ENCODE results near the gene ZDHHC8. TPM values are rescaled to one million over a fixed set of nuclear protein-coding genes. Genes with fewer than 3 reads are reported as not detected.

ZDHHC8 gene
- total and polyA plus RNA-seq, 2 donors (not counting 1 experiment from before 2014, with no cell fraction given): 94.4 to 96.9 TPM

DNA sequence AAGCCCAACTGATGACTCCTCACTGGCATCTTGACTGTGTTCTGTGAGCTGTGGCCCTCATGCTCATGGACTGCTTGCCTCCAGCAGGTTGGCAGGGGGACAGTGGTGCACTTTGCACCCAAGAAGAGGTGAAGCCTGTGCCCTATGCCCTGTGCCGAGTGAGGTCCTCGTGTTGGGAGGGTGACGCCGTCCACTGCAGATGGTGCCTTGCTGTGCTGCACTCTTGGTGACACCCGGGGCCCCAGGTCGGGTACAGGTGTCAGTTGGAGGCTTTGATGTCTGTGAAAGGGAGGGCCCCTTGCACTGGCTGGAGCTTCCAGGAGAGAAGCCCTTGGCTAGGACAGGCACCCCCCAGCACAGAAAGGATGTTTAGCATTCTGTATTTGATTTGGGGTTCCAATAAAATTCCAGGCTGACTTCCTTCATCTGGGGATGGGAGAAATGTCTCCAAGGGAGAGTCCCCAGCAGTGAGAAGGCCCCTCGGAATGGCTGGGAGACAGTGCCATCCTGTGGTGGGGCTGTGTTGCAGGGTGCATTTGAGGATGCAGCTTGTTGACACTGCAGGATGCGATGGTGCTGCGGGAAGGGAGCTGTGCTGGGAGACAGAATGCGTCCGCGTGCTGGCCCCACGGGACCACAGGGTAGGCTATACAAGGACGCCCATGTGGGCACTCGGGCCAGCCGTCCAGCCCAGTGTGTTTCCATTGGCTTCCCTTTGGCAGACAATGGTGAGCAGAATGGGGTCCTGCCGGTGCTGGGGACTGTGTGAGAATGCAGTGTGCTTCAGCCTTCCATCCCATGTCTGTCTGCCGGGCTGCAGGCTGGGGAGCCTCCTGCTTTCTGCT lies 2.5 kb upstream of the ZDHHC8 start:
- CTCF ChIA-PET: interaction anchor here (0.6 to 2.1 kb wide), 6 partner anchors 9 to 160 kb away, joined by 3 to 10 read pairs (median 4); no protein-coding TSS in a partner anchor
- Histone ChIP-seq H3K4me1 (ENCODE audit: control insufficient read depth in 2 of 2, insufficient read depth in 2 of 2, low read length in 2 of 2) (peaks cover 11 to 25% of the 10 kb centered on the region in 2 donors), H2AFZ (ENCODE audit: insufficient read depth, low read depth, low read length, poor library complexity, severe bottlenecking) (no peak overlapping the region), H3K4me2 (replicated peaks; ENCODE audit: low read depth, low read length, poor library complexity, severe bottlenecking) (no peak overlapping the region), H3K27ac (ENCODE audit: low read length in 2 of 2) (no peak overlapping the region), H3K79me2 (ENCODE audit: control insufficient read depth, insufficient read depth, low read length) (peaks cover 22% of the 10 kb centered on the region), H3K9ac (ENCODE audit: low read length) (no peak overlapping the region), H3K9me3 (ENCODE audit: control extremely low read depth in 1 of 3, control insufficient read depth in 2 of 3, insufficient read depth in 1 of 3, low read length in 2 of 3) (no peaks in the 10 kb centered on the region), H3K36me3 (replicated peaks in 1 of 2; ENCODE audit: control extremely low read depth in 1 of 2, control insufficient read depth in 1 of 2, extremely low read depth in 1 of 2, insufficient read depth in 2 of 2, low read length in 1 of 2) (peaks cover 0 to 19% of the 10 kb centered on the region in 2 experiments), H3K27me3 (replicated peaks in 1 of 4; ENCODE audit: control extremely low read depth in 1 of 4, control insufficient read depth in 3 of 4, insufficient read depth in 4 of 4, low read length in 3 of 4) (no peaks in the 10 kb centered on the region), H4K20me1 (ENCODE audit: control insufficient read depth, insufficient read depth, low read length, poor library complexity, severe bottlenecking) (peaks cover 24% of the 10 kb centered on the region), H3K4me3 (ENCODE audit: control extremely low read depth in 1 of 5, extremely low read depth in 1 of 5, insufficient read depth in 1 of 5, low read depth in 2 of 5, low read length in 4 of 5) (no peak overlapping the region)
- TF ChIP-seq, protein P1, sequence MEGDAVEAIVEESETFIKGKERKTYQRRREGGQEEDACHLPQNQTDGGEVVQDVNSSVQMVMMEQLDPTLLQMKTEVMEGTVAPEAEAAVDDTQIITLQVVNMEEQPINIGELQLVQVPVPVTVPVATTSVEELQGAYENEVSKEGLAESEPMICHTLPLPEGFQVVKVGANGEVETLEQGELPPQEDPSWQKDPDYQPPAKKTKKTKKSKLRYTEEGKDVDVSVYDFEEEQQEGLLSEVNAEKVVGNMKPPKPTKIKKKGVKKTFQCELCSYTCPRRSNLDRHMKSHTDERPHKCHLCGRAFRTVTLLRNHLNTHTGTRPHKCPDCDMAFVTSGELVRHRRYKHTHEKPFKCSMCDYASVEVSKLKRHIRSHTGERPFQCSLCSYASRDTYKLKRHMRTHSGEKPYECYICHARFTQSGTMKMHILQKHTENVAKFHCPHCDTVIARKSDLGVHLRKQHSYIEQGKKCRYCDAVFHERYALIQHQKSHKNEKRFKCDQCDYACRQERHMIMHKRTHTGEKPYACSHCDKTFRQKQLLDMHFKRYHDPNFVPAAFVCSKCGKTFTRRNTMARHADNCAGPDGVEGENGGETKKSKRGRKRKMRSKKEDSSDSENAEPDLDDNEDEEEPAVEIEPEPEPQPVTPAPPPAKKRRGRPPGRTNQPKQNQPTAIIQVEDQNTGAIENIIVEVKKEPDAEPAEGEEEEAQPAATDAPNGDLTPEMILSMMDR (IDR thresholded peaks at IDR 0.05): no peak
- TF ChIP-seq EZH2 (IDR thresholded peaks at IDR 0.05; ENCODE audit: borderline replicate concordance, insufficient read depth, low read depth, low read length, poor library complexity, severe bottlenecking): no peak
- intact Hi-C loops (cut with micrococcal nuclease): no loop called here
- 65% methylated on average over 18 of the region's 18 CpGs for WGBS (ENCODE audit: insufficient coverage)
- H3K9me3 Mint-ChIP-seq (ENCODE audit: insufficient read depth): no peaks in the 10 kb centered on the region
- peak overlapping the region; percentile 70 for H3K27ac Mint-ChIP-seq
- peak; percentile 43 for DNase-seq
- no peaks in the 10 kb centered on the region for H3K27me3 Mint-ChIP-seq
- POLR2A ChIA-PET: interaction anchor here (0.7 to 0.8 kb wide), 2 partner anchors 11 to 334 kb away, joined by 3 read pairs; no protein-coding TSS in a partner anchor
- H3K4me3 Mint-ChIP-seq: peak overlapping the region; percentile 37
- no peak for ATAC-seq (ENCODE audit: low read depth)
- peaks cover 12% of the 10 kb centered on the region for H3K4me1 Mint-ChIP-seq

DNA sequence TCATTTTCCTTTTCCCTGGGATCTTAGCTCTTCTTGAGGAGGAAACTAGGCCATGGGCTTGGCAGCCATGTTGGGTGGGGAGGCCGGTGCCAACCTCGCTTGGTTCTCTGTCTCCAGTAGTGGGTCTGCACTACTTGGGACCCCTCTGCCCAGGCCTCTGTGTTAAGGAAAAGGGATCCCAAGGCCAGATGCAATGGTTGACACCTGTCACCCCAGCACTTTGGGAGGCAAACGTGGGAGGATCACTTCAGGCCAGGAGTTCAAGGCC lies 1.9 kb upstream of the ZDHHC8 start:
- peaks cover 27% of the 10 kb centered on the region for H3K79me2 ChIP-seq (ENCODE audit: control insufficient read depth, insufficient read depth, low read length)
- no peaks in the 10 kb centered on the region for H3K9me3 ChIP-seq (ENCODE audit: control extremely low read depth in 1 of 3, control insufficient read depth in 2 of 3, insufficient read depth in 1 of 3, low read length in 2 of 3)
- Mint-ChIP-seq H3K27ac (peak overlapping the region; percentile 15), H3K4me1 (peaks cover 18% of the 10 kb centered on the region), H3K27me3 (no peaks in the 10 kb centered on the region), H3K4me3 (peak overlapping the region; percentile 37), H3K9me3 (ENCODE audit: insufficient read depth) (no peaks in the 10 kb centered on the region)
- H2AFZ ChIP-seq (ENCODE audit: insufficient read depth, low read depth, low read length, poor library complexity, severe bottlenecking): no peak overlapping the region
- ATAC-seq (ENCODE audit: low read depth) (no peak), DNase-seq (no peak)
- H3K4me3 ChIP-seq (ENCODE audit: control extremely low read depth in 1 of 5, extremely low read depth in 1 of 5, insufficient read depth in 1 of 5, low read depth in 2 of 5, low read length in 4 of 5): no peak overlapping the region
- peaks cover 25% of the 10 kb centered on the region for H4K20me1 ChIP-seq (ENCODE audit: control insufficient read depth, insufficient read depth, low read length, poor library complexity, severe bottlenecking)
- CTCF ChIA-PET: interaction anchor here (0.6 to 2.1 kb wide), 5 partner anchors 11 to 161 kb away, joined by 3 to 10 read pairs (median 5); no protein-coding TSS in a partner anchor
- H3K4me1 ChIP-seq (ENCODE audit: control insufficient read depth in 2 of 2, insufficient read depth in 2 of 2, low read length in 2 of 2): peaks cover 11 to 28% of the 10 kb centered on the region in 2 donors
- H3K27me3 ChIP-seq (replicated peaks in 1 of 4; ENCODE audit: control extremely low read depth in 1 of 4, control insufficient read depth in 3 of 4, insufficient read depth in 4 of 4, low read length in 3 of 4): no peaks in the 10 kb centered on the region
- no peak overlapping the region for H3K9ac ChIP-seq (ENCODE audit: low read length)
- intact Hi-C loops (cut with micrococcal nuclease): loop anchor here (5.0 kb wide), 2 partner anchors 157 to 378 kb away; partner anchors contain the start of gene MED15
- TF ChIP-seq, protein P1 (IDR thresholded peaks at IDR 0.05): no peak
- no peak for TF ChIP-seq EZH2 (IDR thresholded peaks at IDR 0.05; ENCODE audit: borderline replicate concordance, insufficient read depth, low read depth, low read length, poor library complexity, severe bottlenecking)
- POLR2A ChIA-PET: interaction anchor here (0.8 kb wide), 1 partner anchor 12 kb away, joined by 3 read pairs; no protein-coding TSS in a partner anchor
- no peak overlapping the region for H3K4me2 ChIP-seq (replicated peaks; ENCODE audit: low read depth, low read length, poor library complexity, severe bottlenecking)
- 100% methylated on average over 2 of the region's 3 CpGs for WGBS (ENCODE audit: insufficient coverage)
- peaks cover 0 to 18% of the 10 kb centered on the region in 2 experiments for H3K36me3 ChIP-seq (replicated peaks in 1 of 2; ENCODE audit: control extremely low read depth in 1 of 2, control insufficient read depth in 1 of 2, extremely low read depth in 1 of 2, insufficient read depth in 2 of 2, low read length in 1 of 2)
- H3K27ac ChIP-seq (ENCODE audit: low read length in 2 of 2): no peak overlapping the region

Data from B cell (primary cell).